Fibroblast of skin of right biceps (primary cell): ENCODE results near the gene LPAR5.
"Not testable (repeated sequence)": the region's sequence is repeated elsewhere in the genome, so short reads cannot be mapped to it uniquely, and the experiment has no call there.

Source experiments
- DNase-seq: peaks from one replicate; pipeline ENCODE4 v3.0.0-alpha.2; 2013

Gene LPAR5

GRCh38 chr12:6605421-6606330, 30.1 kb downstream of the LPAR5 start:
- DNase-seq = peak; percentile 38

- DNase-seq = peak; percentile 66
Observed at GRCh38 chr12:6604259-6605029, 31.3 kb downstream of the LPAR5 start.

- DNase-seq = peak; percentile 53
Observed at GRCh38 chr12:6603095-6603567, 32.6 kb downstream of the LPAR5 start.

DNA sequence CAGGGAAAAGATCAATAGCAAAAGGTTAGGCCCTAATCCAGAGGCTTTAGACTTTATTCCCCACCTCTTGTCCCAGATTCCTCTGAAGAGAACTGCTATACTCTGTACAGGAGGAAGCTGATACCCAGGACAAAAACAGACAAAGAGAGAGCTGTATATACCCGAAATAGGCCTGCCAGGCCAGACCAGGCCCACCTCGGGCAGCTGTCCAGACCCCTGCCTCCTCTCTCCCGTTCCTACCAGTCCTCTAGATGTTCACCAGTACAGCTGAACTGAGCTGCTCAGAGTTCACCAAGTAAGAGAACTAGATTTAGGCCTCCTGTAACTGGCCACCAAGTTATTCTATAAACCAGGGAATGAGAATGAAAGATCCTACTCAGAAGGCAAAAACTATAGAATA, 33.2 kb downstream of the LPAR5 start:
- no peak for DNase-seq

- DNase-seq = not testable (repeated sequence)
Observed at GRCh38 chr12:6595673-6596072, 40.1 kb downstream of the LPAR5 start.

DNA sequence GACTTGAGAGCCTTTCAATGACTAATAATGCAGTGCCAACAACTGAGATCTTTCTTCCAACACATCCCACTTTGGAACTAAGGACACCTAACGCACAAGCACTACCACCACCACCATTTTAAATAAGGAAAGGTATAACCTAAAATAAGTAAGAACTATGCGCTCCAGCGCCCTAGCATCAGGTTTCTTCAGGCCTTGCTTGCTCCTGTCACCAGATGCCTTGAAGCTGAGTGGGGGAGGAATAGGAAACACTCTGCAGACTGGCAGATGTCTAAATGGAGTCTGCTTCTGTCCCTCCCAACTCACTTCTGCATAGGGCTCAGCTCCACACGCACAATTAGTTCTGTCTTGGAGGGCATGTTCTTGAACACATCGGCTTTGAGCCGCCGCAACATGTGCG, 43.7 kb downstream of the LPAR5 start:
- DNase-seq = no peak

DNA sequence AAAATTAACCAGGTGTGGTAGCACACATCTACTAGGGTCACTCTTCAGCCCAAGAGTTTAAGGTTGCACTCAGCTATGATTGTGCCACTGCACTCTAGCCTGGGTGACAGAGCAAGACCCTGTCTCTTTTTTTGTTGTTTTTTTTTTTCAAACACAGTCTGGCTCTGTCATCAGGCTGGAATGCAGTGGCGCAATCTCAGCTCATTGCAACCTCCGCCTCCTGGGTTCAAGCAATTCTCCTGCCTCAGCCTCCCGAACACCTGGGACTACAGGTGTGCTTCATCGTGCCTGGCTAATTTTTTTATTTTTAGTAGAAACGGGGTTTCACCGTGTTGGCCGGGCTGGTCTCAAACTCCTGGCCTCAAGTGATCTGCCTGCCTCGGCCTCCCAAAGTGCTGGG, 49.2 kb downstream of the LPAR5 start:
- not testable (repeated sequence) for DNase-seq

DNA sequence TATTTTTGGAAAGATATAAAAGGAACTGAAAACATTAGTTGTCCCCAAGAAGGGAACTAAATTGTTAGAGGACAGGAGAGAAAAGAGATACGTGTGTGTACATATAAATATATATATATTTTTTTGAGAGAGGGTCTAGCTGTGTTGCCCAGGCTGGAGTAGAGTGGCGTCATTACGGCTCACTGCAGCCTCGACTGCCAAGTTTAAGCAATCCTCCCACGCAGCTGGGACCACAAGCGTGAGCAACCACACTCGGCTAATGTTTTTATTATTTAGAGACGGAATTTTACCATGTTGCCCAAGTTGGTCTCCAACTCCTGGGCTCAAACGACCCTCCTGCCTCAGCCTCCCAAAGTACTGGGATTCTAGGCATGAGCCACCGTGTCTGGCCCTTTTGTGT, 51.5 kb downstream of the LPAR5 start:
- DNase-seq = no peak

- no peak for DNase-seq
Observed at GRCh38 chr12:6582959-6583358, 52.8 kb downstream of the LPAR5 start.

DNA sequence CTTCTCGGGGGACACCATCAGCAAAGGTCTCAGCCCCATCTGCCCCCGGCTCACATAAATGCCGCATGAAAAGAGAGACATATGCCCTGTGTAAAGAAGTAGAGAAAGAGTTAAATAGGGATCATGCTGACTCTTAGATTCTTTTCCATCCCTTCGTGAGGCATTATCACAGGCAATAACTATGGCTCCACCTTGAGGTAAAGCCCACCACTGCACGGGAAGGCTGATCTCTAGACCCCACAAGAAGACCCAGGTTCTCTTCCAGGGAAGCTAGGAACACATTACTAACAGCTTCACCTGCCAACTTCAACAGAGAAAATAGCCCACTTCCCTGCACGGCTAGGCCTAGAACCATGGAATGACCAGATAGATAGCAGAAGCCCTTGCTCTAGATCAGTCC, 53.6 kb downstream of the LPAR5 start:
- no peak for DNase-seq

- DNase-seq = no peak
Observed at GRCh38 chr12:6575648-6576047, 60.1 kb downstream of the LPAR5 start.

GRCh38 chr12:6574576-6575295, 61.0 kb downstream of the LPAR5 start:
- DNase-seq = no peak

DNA sequence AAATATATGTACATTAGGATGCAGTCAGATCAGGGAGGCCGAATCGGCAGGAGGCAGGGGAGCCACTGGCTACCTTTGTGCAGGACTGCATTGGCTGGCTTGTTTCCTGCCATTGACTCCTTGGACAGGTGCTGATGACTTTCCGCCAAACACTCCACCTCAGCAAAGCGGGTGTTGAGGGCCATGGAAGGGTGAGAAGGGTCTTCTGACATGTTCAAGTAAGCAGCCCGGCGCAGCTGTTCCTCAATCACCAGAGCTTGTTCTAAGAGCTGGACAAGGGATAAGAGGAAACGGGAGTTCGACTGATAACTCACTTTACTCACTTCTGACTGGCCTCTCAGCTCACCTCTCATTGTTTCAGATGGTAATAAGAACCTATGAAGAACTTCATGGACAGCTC, 62.8 kb downstream of the LPAR5 start:
- no peak for DNase-seq

- DNase-seq = peak; percentile 44
Observed at GRCh38 chr12:6570264-6570887, 65.4 kb downstream of the LPAR5 start.

DNA sequence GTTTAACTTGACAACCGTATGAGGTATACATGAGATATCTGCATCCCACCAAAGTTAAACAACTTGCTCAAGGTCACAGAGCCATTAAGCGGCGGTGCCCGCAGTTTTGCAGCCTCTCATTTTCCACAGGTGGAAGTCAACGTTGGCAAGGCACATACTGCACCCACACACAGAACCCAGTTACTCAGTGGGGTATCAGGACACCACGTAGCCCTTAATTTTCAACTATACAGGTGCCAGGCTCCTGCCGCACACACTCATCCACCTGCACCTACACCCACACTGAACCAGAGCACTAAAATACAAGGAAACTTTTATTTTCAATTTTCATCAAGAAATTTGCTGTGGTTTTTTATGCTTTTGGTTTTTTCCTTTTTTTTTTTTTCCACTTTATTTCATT, 66.0 kb downstream of the LPAR5 start:
- DNase-seq = no peak

GRCh38 chr12:6569312-6569711, 66.4 kb downstream of the LPAR5 start:
- no peak for DNase-seq
